Left colon (tissue), 2 donors: ENCODE data around the gene CXCL10. TPM values are rescaled to one million over a fixed set of nuclear protein-coding genes. Genes with fewer than 3 reads are reported as not detected.

Source experiments
- ATAC-seq: fragments of 200-7000 bp; cut with Tn5 transposase; one replicate; pipeline ENCODE4 v1.9.1; 2020; ENCODE audit warnings: mild to moderate bottlenecking, moderate library complexity
- DNase-seq, 2 donors: peaks; one replicate each; pipeline ENCODE4 v3.0.0-alpha.2; 2020
- intact Hi-C, 2 donors: fragments of 100-400 bp; cut with DNase I in 1 of 2; cut with micrococcal nuclease in 1 of 2; formaldehyde crosslinking; loops; one replicate each; pipeline versions ENCODE4 v1.11.2 to v1.14.0; 2022; cut with DNase I, micrococcal nuclease
- total RNA-seq, 2 donors: library from RNA; stranded (reverse); fragmentation: NEBNext Ultra II Directional; extraction: Animal tissue kit (Norgen Biotek cat#: 25700); gene quantifications; one replicate each; pipeline ENCODE4 v1.2.1, GENCODE V29; 2021
- donor health status: DM: no; HTN: no; CAD: no.
- donor health status: DM: yes; HTN: yes; CAD: no.

The CXCL10 gene
- total RNA-seq, 2 donors from 2014 or later = 2.5 to 3.2 TPM

GRCh38 chr4:76035799-76036380 is 12.6 kb upstream of the CXCL10 start, which contains the start of gene CXCL11:
CXCL11 (minus strand) TSS chr4:76036070; CDS start chr4:76035987, 83 bp downstream.
- DNase-seq (no peak), ATAC-seq (peak; percentile 65)
- intact Hi-C loops = no loop called here

- ATAC-seq = no peak
- intact Hi-C loops = no loop called here
- DNase-seq = no peak
Observed at GRCh38 chr4:76035141-76035540, 11.8 kb upstream of the CXCL10 start.

GRCh38 chr4:76029300-76029699 is 6.0 kb upstream of the CXCL10 start:
- ATAC-seq = no peak
- intact Hi-C loops = no loop called here

GRCh38 chr4:76028350-76028765 is 5.1 kb upstream of the CXCL10 start:
- DNase-seq (no peak), ATAC-seq (peak; percentile 74)
- intact Hi-C loops = no loop called here

More at GRCh38 chr4:76029300-76029699, 6.0 kb upstream of the CXCL10 start:
- DNase-seq = no peak

- DNase-seq (no peak), ATAC-seq (no peak)
- intact Hi-C loops = no loop called here
Observed at GRCh38 chr4:76024065-76024464, 768 bp upstream of the CXCL10 start.

GRCh38 chr4:76022677-76023076 is 620 bp downstream of the CXCL10 start:
- DNase-seq = no peak
- ATAC-seq = no peak
- intact Hi-C loops = no loop called here

GRCh38 chr4:76022031-76022430 is 1.3 kb downstream of the CXCL10 start:
- intact Hi-C loops = no loop called here
- no peak for ATAC-seq
- no peak for DNase-seq

GRCh38 chr4:76017056-76017686 is 6.1 kb downstream of the CXCL10 start:
- no peak for DNase-seq
- intact Hi-C loops = no loop called here
- ATAC-seq = peak; percentile 56

GRCh38 chr4:76016393-76016792 is 6.9 kb downstream of the CXCL10 start:
- no peak for DNase-seq
- ATAC-seq = peak; percentile 47
- intact Hi-C loops = no loop called here

- ATAC-seq (peak; percentile 17), DNase-seq (no peak)
- intact Hi-C loops = no loop called here
Observed at GRCh38 chr4:76013540-76013939, 9.8 kb downstream of the CXCL10 start.

GRCh38 chr4:76012388-76012801 is 10.9 kb downstream of the CXCL10 start:
- DNase-seq = no peak
- no peak for ATAC-seq
- intact Hi-C loops = no loop called here

GRCh38 chr4:76011700-76012387 is 11.5 kb downstream of the CXCL10 start:
- DNase-seq (no peak), ATAC-seq (no peak)
- intact Hi-C loops = no loop called here

GRCh38 chr4:76011018-76011670 is 12.2 kb downstream of the CXCL10 start:
- no peak for DNase-seq
- intact Hi-C loops = no loop called here
- ATAC-seq = no peak

- DNase-seq (no peak), ATAC-seq (no peak)
- intact Hi-C loops = no loop called here
Observed at GRCh38 chr4:76010576-76010975, 12.7 kb downstream of the CXCL10 start.

- intact Hi-C loops = no loop called here
- ATAC-seq (no peak), DNase-seq (no peak)
Observed at GRCh38 chr4:76009311-76009710, 14.0 kb downstream of the CXCL10 start.

GRCh38 chr4:76007089-76007862 is 16.0 kb downstream of the CXCL10 start, which contains the start of gene CXCL9:
CXCL9 (minus strand) TSS chr4:76007509; CDS start chr4:76007449, 60 bp downstream.
- ATAC-seq = peak; percentile 89
- intact Hi-C loops = no loop called here
- DNase-seq = no peak

- intact Hi-C loops = no loop called here
- ATAC-seq (no peak), DNase-seq (no peak)
Observed at GRCh38 chr4:76003620-76004019, 19.7 kb downstream of the CXCL10 start.

- intact Hi-C loops = no loop called here
- ATAC-seq (no peak), DNase-seq (no peak)
Observed at GRCh38 chr4:76003035-76003434, 20.3 kb downstream of the CXCL10 start.

GRCh38 chr4:76002176-76002575 is 21.1 kb downstream of the CXCL10 start:
- intact Hi-C loops = no loop called here
- no peak for DNase-seq
- peak; percentile 88 for ATAC-seq
